H54 (cell line): ENCODE data around the gene ICOS.
"Not testable (repeated sequence)": the region's sequence is repeated elsewhere in the genome, so short reads cannot be mapped to it uniquely, and the experiment has no call there.

Source experiments
- DNase-seq: peaks from one replicate; pipeline ENCODE4 v3.0.0; 2011; ENCODE audit warnings: low spot score, mixed read lengths; ENCODE audit not compliant: insufficient read length
- FAIRE-seq: peaks from 3 replicates; lab custom pipeline; 2011; peaks lifted over from hg19 to GRCh38; lab: Jason Lieb, UNC
- POLR2A ChIP-seq: IDR thresholded peaks from 2 replicates; pipeline ENCODE4 v1.6.1; 2011; ENCODE audit warnings: low read depth, mild to moderate bottlenecking, low read length

Gene ICOS

DNA sequence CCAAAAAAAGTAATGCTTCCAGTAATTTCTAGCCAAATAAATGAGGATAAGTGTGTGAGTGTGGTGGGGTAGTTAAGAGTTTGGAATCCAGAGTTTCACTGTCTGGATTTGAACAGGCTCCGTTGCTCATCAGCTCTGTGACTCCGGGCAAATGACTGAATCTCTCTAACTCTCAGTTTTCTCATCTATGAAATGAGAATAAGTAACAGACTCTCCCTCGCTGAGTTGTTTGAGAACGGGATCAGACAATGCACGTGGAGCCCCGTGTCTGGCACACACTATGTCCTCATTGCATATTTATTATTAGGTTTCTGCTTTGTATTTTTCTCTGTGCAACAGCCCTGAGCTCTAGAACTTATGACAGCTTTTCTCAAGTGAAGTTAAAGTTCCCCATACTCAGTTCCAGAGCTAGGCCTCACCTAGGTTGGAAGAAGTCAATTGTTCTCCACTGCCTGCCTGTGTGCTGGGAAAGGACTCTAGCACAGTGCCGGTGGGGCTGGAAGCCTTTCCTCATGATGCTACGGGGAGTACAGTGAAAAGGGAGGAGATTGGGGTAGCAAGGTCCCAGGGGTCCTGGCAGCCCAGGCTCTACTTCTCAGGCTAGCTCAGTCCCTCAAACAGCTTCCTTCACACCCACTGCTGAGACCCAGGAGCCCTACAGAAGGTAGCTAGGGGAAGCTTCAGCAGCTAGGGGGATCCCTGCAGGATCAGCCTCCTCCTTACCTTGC is 1.7 kb upstream of the ICOS start:
- FAIRE-seq (no peak), DNase-seq (no peak)
- TF ChIP-seq POLR2A = no peak

DNA sequence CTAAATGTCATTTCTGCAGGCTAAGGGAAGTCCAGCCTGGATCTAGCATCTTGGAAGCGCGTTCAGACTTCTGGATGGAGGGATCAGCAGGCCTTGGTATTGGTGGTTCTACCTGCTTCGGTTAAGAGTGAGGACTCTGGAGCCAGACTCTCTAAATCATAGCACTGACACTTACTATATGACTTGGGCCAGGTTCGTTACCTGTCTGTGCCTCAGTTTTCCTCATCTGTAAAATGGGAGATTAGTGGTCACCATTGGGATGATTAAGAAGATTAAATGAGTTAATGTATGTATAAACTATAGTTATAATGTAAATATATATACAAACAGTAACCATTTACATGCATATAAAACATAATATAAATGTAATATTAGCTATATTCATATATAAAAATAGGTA is 995 bp upstream of the ICOS start:
- no peak for TF ChIP-seq POLR2A
- no peak for FAIRE-seq
- DNase-seq = no peak

DNA sequence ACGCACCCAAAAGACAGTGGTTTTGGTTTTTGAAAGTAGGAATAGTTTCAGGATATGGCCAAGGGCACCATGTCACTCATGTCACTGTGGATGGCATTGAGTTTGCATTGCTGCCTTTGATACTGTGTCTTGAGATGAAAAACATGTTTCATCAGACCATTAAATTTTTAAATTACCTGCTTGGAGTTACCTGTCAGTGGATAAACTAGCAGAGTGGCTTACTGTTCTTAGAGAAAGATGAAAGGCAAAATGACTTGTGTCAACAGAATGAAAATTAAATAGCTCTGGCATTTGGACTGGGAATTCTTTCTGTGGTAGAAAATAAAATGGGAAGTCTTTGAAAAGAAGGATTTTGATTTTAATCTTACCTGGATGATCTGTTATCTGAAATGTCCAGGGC is 386 bp downstream of the ICOS start:
- DNase-seq (no peak), FAIRE-seq (no peak)
- TF ChIP-seq POLR2A = no peak

DNA sequence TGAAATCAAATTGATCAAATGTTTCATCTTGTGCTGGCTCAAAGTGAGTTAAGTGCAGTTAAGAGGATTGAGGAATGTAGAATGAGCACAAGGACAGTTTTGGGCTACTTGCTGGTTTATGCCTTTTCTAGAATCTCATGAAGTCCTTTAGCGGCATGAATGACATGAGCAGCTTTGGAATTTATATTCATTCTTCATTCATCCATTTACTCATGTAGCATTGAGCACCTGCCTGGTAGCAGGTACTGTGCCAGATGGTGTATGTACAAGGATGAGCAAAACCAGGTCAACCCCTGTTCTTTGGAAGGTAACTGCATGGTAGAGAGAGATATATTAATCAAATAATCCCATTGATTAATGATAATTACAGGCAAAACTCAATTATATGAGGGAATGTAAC is 1.2 kb downstream of the ICOS start:
- no peak for TF ChIP-seq POLR2A
- FAIRE-seq = no peak
- no peak for DNase-seq

DNA sequence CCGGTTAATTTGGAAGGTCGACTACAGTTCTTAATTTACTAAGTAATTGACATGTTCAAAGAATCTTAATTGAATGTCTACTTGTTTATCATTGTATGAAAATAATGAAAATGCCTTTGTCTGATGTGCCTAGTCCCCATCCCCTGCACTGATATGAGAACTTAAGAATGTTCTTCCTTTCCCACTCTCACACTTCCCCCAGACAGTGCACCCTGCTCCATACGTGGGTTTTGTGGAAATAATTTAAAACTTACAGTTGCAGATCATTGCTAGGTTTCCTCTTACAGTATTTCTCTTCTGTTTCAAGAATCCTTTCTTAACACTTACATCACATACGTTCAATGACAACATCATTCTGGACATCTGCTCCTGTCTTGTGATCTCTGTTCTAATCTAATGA is 3.5 kb downstream of the ICOS start:
- FAIRE-seq (no peak), DNase-seq (no peak)
- TF ChIP-seq POLR2A = no peak

DNA sequence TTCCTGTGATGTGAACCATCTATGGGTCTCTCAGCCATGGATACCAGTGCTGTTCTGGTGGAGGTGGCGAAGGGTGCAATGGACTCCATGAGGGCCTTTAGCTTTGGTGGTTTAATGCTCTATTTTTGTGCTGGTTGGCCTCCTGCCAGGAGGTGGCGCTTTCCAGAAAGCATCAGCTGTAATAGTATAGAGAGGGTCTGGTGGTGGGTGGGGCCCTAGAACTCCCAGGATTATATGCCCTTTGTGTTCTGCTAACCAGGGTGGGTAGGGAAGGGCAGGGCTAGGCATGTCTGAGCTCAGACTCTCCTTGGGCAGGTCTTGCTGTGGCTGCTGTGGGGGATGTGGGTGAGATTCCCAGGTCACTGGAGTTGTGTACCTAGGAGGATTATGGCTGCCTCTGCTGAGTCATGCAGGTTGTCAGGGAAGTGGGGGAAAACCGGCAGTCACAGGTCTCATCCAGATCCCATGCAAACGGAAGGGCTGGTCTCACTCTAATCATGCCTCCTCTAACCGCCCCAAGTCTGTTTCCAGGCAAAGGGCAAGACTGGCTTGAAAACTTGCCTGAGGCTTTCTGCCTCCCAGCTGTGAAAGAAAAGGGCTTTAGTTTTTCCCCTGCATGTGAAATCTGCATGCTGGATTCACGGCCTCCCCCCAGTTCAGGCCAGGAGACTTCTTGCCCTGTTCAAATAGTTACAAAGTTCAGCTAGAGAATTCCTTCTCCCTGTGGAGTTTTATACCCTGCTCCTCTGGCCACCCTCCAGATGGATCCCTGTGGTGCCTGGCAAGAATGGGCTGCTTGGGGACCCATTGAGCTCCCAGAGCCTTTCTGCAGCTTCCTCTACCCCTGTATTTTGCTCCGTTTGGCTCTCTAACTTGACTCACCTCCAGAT is 7.2 kb downstream of the ICOS start:
- DNase-seq, FAIRE-seq: not testable (repeated sequence)

DNA sequence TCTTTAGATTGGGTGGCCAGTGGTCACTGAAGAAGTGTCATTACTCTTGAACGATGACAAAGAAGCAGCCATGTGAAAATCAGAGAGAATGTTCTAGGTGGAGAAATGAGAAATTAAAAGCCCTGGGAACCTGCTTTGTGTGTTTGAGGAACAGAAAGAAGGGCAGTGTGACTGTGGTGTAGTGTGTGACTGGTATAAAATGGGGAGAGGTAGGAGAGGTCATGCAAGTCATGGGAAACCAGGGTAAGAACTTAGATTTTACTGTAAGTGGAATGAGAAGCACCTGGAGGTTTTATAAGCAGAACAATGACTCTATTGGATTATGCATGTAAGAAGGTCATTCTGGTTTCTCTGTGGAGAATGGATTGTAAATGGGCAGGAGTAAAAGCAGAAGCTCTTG is 12.2 kb downstream of the ICOS start:
- TF ChIP-seq POLR2A = no peak
- no peak for DNase-seq
- no peak for FAIRE-seq

DNA sequence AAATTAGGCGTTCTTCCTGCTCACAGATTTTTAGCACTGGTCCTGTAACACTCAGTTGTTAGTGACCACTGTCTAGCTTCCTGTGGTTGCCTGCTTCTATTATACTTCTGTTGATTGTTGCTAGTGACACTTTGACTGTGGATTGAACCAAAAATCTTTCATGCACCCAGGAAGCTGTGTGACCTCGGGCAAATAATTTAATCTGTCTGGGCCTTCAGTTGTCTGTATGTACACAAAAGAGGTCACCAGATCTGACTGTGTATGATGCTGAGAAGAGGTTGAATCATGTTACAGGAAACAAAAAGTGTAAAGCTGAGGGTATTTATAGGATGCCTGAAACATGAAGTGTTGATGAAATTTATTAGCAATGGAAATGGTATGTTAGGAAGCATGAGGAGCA is 12.7 kb downstream of the ICOS start:
- DNase-seq (no peak), FAIRE-seq (no peak)
- TF ChIP-seq POLR2A = no peak

DNA sequence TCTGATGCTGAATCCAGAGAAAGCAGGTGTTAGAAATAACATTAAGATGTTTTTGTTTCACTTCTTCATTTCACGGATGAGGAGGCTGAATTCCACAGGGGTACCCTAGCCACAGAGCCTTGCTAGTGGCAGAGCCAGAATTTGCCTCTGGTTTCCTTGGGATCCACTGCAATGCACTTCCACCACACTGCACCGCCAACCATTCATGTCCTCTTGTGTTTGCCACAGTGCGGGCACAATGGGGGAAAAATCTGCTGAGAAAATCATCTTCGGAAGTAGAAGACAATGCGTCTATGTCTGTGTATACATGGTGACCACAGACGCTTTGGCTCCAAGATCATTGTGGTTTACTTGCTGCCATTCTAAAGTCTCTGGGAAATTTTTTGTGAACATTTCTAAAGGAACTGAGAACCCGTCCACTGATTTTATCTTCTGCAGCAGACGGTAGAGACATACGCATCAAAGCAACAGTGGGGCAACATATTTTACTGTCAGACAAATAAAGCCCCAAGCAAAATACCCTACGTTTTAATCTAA is 14.9 kb downstream of the ICOS start:
- TF ChIP-seq POLR2A = no peak
- no peak for DNase-seq
- FAIRE-seq = no peak

DNA sequence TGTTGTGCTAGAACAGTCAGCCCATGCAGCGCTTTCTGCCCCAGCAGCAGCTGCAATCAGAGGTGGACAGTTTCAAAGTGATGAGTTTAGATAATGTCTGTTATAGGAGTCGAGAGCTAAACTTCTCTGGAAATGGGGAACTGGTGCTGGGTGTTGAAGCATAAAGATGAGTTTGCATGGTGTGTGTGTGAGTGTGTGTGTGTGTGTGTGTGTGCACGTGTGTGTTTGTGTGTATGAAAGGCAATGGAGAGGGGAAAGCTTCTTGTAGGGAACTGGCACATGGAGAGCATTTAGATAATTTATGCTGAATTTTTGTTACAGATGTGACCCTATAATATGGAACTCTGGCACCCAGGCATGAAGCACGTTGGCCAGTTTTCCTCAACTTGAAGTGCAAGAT is 22.7 kb downstream of the ICOS start:
- no peak for FAIRE-seq
- TF ChIP-seq POLR2A = no peak
- no peak for DNase-seq

DNA sequence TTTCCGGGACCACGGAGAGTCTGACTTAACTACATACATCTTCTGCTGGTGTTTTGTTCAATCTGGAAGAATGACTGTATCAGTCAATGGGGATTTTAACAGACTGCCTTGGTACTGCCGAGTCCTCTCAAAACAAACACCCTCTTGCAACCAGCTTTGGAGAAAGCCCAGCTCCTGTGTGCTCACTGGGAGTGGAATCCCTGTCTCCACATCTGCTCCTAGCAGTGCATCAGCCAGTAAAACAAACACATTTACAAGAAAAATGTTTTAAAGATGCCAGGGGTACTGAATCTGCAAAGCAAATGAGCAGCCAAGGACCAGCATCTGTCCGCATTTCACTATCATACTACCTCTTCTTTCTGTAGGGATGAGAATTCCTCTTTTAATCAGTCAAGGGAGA is 23.1 kb downstream of the ICOS start:
- TF ChIP-seq POLR2A = no peak
- FAIRE-seq (no peak), DNase-seq (no peak)

DNA sequence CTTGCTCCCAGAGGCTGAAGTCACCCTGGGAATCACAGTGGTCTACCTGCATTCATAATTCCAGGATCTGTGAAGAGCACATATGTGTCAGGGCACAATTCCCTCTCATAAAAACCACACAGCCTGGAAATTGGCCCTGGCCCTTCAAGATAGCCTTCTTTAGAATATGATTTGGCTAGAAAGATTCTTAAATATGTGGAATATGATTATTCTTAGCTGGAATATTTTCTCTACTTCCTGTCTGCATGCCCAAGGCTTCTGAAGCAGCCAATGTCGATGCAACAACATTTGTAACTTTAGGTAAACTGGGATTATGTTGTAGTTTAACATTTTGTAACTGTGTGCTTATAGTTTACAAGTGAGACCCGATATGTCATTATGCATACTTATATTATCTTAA is 24.2 kb downstream of the ICOS start:
- TF ChIP-seq POLR2A = no peak
- no peak for FAIRE-seq
- DNase-seq = no peak

DNA sequence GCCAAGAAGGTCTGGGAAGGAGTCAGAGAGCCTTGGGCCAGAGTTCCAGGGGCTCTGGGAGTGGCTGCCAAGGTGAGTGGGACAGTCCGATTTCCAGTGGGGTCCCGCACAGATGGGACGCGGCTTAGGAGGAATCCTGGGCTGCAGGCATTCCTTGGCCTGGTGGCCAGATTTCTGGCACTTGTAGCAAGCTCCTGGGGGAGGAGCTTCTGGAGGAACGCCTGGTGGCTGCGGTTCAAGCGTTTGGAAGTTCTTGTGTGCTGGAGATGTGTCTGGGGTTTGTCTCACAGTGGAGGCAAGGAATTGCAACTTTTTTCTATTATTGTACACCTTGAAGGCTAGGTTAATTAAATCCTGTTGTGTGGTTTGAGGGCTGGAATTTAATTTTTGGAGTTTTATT is 28.6 kb downstream of the ICOS start:
- DNase-seq, FAIRE-seq: not testable (repeated sequence)

DNA sequence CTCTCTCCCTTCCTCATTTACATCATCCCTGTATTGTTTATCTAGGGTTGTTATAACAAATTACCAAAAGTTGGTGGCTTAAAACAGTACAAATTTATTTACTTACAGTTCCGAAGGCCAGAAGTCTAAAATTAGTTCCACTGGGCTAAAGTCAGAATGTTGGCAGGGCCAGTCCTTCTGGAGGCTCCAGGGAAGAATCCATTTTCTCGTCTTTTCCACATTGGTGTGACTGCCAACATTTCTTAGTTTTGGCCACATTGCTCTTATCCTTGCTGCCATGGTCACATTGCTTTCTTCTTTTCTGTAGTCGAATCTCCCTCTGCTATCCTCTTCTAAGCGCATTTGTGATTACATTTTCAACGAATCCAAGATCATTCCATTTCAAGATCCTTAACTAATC is 34.7 kb downstream of the ICOS start:
- DNase-seq = no peak
- no peak for TF ChIP-seq POLR2A
- no peak for FAIRE-seq
